ENCODE data around the gene PSMD11.
"Not testable (repeated sequence)": the region's sequence is repeated elsewhere in the genome, so short reads cannot be mapped to it uniquely, and the experiment has no call there.

The PSMD11 gene

GRCh38 chr17:32523017-32523680 lies 78.8 kb downstream of the PSMD11 start:
- peak overlapping the region; percentile 59 for H3K4me2 ChIP-seq (ENCODE audit: low read depth, low read length, poor library complexity, severe bottlenecking)
- H3F3A ChIP-seq (ENCODE audit: insufficient read depth): peaks cover 10% of the 10 kb centered on the region
- peak overlapping the region; percentile 85 for H3K27ac ChIP-seq (ENCODE audit: low read depth, low read length)
- TF ChIP-seq CTCF (IDR thresholded peaks at IDR 0.05; ENCODE audit: insufficient read depth, low read length, poor library complexity, severe bottlenecking) (no peak), EZH2phosphoT487 (conservative IDR thresholded peaks at IDR 0.05; ENCODE audit: low read length) (no peak)
- H3K9ac ChIP-seq (ENCODE audit: low read length): peak overlapping the region; percentile 33; the same call in 1 of the 2 replicates
- no peaks in the 10 kb centered on the region for H3K36me3 ChIP-seq (ENCODE audit: low read length)
- H3K4me3 ChIP-seq (ENCODE audit: insufficient read depth, low read length, poor library complexity, severe bottlenecking): peak overlapping the region; percentile 29
- no peaks in the 10 kb centered on the region for H3K79me2 ChIP-seq (ENCODE audit: insufficient read depth, low read length)
- no peaks in the 10 kb centered on the region for H3K9me2 ChIP-seq (replicated peaks; ENCODE audit: insufficient read depth, low read length)
- H3K9me3 ChIP-seq (ENCODE audit: insufficient read depth, low read length): no peaks in the 10 kb centered on the region
- H2AFZ ChIP-seq (ENCODE audit: low read depth, low read length, severe bottlenecking): no peak overlapping the region
- no peaks in the 10 kb centered on the region for H4K20me1 ChIP-seq (ENCODE audit: low read depth, low read length)
- no peaks in the 10 kb centered on the region for H3K27me3 ChIP-seq (ENCODE audit: low read length)

- H3K9me2 ChIP-seq (replicated peaks; ENCODE audit: insufficient read depth, low read length): no peaks in the 10 kb centered on the region
- no peaks in the 10 kb centered on the region for H3K9me3 ChIP-seq (ENCODE audit: insufficient read depth, low read length)
- H2AFZ ChIP-seq (ENCODE audit: low read depth, low read length, severe bottlenecking): peak overlapping the region; percentile 42
- H3K36me3 ChIP-seq (ENCODE audit: low read length): no peaks in the 10 kb centered on the region
- no peaks in the 10 kb centered on the region for H3K79me2 ChIP-seq (ENCODE audit: insufficient read depth, low read length)
- H3K9ac ChIP-seq (ENCODE audit: low read length): peak overlapping the region; percentile 33; the same call in 1 of the 2 replicates
- H3K27me3 ChIP-seq (ENCODE audit: low read length): no peaks in the 10 kb centered on the region
- no peak for TF ChIP-seq EZH2phosphoT487 (conservative IDR thresholded peaks at IDR 0.05; ENCODE audit: low read length)
- no peak for TF ChIP-seq CTCF (IDR thresholded peaks at IDR 0.05; ENCODE audit: insufficient read depth, low read length, poor library complexity, severe bottlenecking)
- H3K27ac ChIP-seq (ENCODE audit: low read depth, low read length): peak overlapping the region; percentile 85
- peaks cover 10% of the 10 kb centered on the region for H3F3A ChIP-seq (ENCODE audit: insufficient read depth)
- peak overlapping the region; percentile 29 for H3K4me3 ChIP-seq (ENCODE audit: insufficient read depth, low read length, poor library complexity, severe bottlenecking)
- peak overlapping the region; percentile 59 for H3K4me2 ChIP-seq (ENCODE audit: low read depth, low read length, poor library complexity, severe bottlenecking)
- no peaks in the 10 kb centered on the region for H4K20me1 ChIP-seq (ENCODE audit: low read depth, low read length)
Observed at GRCh38 chr17:32523827-32524552, 79.7 kb downstream of the PSMD11 start.

- not testable (repeated sequence) for H3K27me3 ChIP-seq (ENCODE audit: low read length); H3K9me3 ChIP-seq (ENCODE audit: insufficient read depth, low read length); H3K9ac ChIP-seq (ENCODE audit: low read length); H3K79me2 ChIP-seq (ENCODE audit: insufficient read depth, low read length); H3K9me2 ChIP-seq (replicated peaks; ENCODE audit: insufficient read depth, low read length); H3K36me3 ChIP-seq (ENCODE audit: low read length); H3K27ac ChIP-seq (ENCODE audit: low read depth, low read length); H4K20me1 ChIP-seq (ENCODE audit: low read depth, low read length); H3K4me3 ChIP-seq (ENCODE audit: insufficient read depth, low read length, poor library complexity, severe bottlenecking); H2AFZ ChIP-seq (ENCODE audit: low read depth, low read length, severe bottlenecking)
- Histone ChIP-seq H3F3A (ENCODE audit: insufficient read depth) (peaks cover 10% of the 10 kb centered on the region), H3K4me2 (ENCODE audit: low read depth, low read length, poor library complexity, severe bottlenecking) (peak overlapping the region; percentile 59)
Observed at GRCh38 chr17:32524553-32524880, 80.2 kb downstream of the PSMD11 start.

GRCh38 chr17:32525122-32525521 lies 80.8 kb downstream of the PSMD11 start:
- TF ChIP-seq EZH2phosphoT487 (conservative IDR thresholded peaks at IDR 0.05; ENCODE audit: low read length): no peak
- TF ChIP-seq CTCF (IDR thresholded peaks at IDR 0.05; ENCODE audit: insufficient read depth, low read length, poor library complexity, severe bottlenecking): no peak
- H3K36me3 ChIP-seq (ENCODE audit: low read length): no peaks in the 10 kb centered on the region
- H3K27ac ChIP-seq (ENCODE audit: low read depth, low read length): no peak overlapping the region
- H3K27me3 ChIP-seq (ENCODE audit: low read length): no peaks in the 10 kb centered on the region
- H3K79me2 ChIP-seq (ENCODE audit: insufficient read depth, low read length): no peaks in the 10 kb centered on the region
- H3K4me2 ChIP-seq (ENCODE audit: low read depth, low read length, poor library complexity, severe bottlenecking): no peak overlapping the region
- no peak overlapping the region for H2AFZ ChIP-seq (ENCODE audit: low read depth, low read length, severe bottlenecking)
- H3K9me3 ChIP-seq (ENCODE audit: insufficient read depth, low read length): no peaks in the 10 kb centered on the region
- H3F3A ChIP-seq (ENCODE audit: insufficient read depth): peaks cover 10% of the 10 kb centered on the region
- no peak overlapping the region for H3K4me3 ChIP-seq (ENCODE audit: insufficient read depth, low read length, poor library complexity, severe bottlenecking)
- H3K9ac ChIP-seq (ENCODE audit: low read length): no peak overlapping the region
- H3K9me2 ChIP-seq (replicated peaks; ENCODE audit: insufficient read depth, low read length): no peaks in the 10 kb centered on the region
- no peaks in the 10 kb centered on the region for H4K20me1 ChIP-seq (ENCODE audit: low read depth, low read length)
